ENCODE data around the gene KLK7.
"Not testable (repeated sequence)": the region's sequence is repeated elsewhere in the genome, so short reads cannot be mapped to it uniquely, and the experiment has no call there.

Gene KLK7

DNA sequence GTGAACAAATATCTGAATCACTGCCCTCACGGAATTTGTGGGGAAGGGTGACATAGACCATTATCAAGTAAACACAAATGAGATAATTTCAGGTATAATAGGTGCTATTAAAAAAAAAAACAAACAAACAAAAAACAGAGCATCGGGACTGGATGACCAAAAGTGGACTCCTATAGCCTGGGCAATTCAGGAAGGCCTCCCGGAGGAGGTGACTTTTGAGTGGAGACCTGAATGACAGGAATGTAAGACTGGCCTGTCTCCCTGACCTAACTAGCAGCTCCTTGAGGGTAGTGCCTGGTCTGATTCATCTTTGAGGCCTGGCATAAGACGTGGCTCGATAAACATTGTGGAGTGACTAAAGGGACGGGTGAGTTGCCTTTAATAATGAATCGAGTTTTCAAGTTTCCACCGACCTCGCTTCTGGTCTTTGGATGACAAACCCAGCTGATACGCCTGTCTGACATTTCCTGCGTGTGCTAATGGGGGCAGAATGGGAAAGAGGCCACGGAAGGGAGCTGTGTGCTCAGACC is 29.0 kb upstream of the KLK7 start:
- no peak for DNase-seq (ENCODE audit: low read depth, low spot score)

DNA sequence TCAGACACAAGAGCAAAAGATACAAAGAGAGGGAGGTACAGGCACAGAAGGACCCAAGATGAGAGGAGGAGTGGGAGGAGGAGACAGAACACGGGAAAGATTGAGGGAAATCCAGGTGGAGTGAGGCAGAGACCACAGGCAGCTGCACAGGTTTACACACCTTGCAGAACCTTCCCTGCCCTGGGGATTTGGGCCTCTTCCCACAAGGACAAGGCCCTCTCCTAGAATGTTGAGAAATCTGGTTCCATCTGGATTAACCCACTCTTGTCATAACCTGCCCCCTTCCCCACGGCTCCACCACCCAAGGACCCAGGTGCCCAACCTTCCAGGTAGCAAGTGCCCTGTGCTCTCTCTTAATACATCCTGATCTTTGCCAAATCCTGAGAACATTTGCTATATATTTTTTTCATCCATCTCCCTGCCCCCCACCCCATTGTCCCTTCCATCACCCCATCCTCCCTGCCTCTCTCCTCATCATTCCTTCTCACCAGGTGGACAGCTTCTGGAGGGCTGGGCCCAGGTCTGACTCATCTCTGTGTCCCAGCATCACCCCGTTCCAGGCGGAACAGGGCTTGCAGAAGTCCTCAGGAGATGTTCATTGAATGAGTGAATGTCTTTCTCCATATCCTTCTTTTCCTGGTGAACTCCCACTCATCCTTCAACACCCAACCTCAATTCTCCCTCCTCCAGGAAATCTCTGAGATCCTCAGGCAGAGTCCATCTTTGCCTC is 26.5 kb upstream of the KLK7 start:
- no peak for DNase-seq (ENCODE audit: low read depth, low spot score)

DNA sequence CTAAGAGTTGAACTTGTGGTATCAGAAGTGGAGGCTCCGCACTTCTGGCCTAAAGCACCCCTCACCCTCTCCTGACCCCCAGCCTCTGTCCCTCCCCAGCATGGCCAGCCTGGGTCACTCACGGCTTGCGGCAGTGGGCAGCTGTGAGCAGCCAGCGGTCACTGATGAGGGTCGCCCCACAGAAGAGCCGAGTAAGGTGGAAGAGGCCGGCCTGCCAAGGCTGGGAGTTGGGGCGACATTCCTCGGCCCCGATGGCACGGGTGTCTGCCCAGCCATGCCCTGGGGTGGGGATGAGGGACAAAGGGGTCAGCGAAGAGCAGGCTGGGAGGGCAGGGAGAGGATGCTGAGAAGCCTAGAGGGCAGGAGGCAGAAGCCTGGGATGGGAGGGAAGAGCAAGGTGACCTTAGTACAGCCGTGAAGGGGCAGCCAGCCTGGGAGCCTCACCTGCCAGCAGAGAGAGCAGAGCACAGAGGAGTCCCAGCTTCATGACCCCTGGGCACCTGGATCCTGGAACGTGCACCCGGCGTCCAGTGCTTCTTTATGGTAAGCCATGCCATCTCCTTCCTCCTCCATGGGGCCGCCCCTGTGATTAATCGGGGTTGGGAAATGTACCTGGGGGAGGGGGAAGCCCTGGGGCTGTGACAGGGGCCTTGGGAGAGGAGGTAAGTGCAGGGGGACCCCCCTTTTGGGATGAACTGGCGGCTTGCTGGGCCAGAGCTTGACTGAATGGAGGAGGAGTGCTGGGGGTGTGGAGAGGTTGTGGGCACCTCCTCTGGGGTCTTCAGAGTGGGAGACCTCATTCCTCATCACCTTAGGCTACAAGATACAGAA is 25.6 kb upstream of the KLK7 start:
- no peak for DNase-seq (ENCODE audit: low read depth, low spot score)

DNA sequence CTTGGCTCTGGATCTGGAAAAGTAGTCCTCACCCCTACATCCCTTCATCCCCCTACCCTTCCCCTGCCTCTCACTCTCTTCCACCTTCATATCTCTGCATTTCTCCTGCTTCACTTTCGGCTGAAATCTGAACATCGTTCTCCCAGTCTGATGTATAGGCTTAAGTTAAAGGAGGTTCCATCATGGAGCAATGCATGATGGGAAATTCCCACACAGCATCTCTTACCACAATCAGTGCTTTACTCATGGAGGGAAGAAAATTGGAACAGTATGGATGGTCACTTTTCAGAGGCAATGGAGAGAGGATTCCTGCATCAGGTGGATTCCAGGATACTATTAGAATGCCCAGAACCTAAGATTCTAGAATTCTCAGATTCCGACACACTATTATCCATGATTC is 23.8 kb upstream of the KLK7 start:
- DNase-seq (ENCODE audit: low read depth, low spot score): no peak

DNA sequence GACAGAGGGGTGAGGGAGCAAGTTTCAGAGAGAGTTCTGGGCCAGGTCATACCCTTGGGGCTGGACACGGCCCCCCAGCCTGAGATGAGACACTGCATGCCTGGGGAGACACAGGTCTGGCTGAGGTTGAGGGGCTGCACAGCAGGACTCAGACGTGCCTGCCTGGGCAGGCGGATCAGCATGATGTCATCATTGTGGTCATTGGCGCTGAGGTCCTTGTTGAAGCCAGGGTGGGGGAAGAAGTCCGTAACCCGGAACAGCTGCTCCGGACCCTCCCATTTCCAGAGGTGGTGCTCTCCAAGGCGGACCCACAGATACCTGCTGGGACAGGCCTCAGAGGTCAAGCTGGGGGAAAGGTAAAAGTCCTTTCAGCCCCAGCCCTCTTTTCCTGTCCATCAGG is 22.7 kb upstream of the KLK7 start:
- no peak for DNase-seq (ENCODE audit: low read depth, low spot score)

DNA sequence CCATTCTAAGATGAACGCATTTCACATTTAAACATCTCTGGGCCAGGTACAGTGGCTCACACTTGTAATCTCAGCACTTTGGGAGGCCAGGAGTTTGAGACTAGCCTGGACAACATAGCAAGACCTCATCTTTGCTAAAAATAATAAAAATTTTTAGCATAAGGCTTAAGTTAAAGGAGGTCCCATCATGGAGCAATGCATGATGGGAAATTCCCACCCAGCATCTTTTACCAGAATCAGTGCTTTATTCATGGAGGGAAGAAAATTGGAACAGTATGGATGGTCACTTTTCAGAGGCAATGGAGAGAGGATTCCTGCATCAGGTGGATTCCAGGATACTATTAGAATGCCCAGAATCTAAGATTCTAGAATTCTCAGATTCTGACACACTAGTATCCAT is 21.5 kb upstream of the KLK7 start:
- no peak for DNase-seq (ENCODE audit: low read depth, low spot score)

DNA sequence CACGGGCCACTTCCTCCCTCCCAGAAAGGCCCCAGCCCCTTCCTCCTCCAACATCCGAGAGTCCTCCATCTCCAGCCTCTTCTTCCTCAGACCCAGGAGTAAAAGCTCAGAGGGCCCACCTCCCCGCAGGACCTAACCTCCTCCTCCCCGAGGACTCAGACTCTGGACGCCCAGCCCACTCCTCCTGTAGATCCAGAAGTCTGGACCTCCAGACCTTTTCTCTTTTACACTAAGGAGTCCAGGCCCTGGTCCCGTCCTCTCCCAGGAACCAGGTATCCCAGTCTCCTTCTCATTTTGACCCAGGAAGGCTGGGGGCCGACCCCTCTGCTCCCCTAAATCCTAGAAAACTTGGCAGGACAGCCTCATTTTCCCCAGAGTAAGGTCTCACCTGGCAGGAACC is 19.6 kb upstream of the KLK7 start:
- no peak for DNase-seq (ENCODE audit: low read depth, low spot score)

DNA sequence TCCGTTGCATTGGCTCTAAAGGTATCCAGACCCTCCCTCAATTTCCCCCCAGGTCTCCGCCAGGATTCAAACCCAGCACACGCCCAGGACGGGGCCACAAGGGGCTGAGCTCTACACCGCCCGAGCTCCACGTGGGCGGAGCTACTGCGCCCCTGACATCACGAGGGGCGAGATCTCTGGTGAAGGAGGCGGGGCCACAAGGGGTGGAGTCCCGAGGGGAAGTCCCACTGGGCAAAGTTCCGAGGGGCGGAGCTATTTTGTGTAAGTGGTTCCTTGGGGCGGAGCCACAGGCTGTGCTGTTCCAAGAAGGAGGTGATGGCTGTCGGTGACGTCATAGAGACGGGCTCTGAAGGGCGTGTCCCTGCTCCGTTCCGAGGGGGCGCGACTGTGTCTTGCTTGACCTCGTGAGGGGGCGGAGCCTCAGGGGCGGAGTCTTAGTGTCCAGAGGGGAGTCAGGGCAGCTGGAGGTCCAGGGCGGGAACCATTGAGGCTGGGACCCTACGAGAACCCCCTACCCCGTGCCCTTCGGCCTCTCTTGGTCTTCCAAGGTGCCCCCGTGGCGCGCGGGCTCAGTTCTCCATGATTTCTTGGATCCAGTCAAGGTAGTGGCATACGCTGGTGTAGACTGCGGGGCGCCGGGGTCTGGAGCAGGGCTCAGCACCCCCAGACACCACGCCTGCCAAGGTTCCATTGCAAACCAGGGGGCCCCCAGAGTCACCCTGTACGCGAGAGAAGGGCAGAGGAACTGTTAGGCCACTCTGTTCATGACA is 19.0 kb upstream of the KLK7 start:
- DNase-seq (ENCODE audit: low read depth, low spot score): no peak

DNA sequence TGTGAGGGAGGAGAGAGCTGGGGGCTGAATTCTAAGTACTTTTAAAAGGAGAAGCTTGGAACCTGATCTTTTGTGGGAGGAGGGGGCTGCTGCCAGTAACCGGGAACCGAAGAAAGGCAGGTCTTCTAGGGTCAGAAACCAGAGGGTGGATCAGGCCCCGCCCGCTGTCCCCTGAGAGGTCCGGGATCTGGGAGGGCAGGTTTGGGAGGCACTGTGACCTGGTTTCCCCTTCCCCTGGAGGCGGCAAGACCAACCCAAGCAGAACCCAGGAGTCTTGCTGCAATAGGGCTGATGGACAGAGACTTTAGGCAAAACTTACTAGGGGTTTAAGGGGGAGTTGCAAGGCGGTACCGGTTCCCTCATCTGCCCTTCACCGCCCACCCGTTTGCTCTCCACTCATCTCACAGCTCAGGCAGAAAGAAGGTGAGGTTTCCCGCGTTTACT is 18.4 kb upstream of the KLK7 start:
- no peak for DNase-seq (ENCODE audit: low read depth, low spot score)

DNA sequence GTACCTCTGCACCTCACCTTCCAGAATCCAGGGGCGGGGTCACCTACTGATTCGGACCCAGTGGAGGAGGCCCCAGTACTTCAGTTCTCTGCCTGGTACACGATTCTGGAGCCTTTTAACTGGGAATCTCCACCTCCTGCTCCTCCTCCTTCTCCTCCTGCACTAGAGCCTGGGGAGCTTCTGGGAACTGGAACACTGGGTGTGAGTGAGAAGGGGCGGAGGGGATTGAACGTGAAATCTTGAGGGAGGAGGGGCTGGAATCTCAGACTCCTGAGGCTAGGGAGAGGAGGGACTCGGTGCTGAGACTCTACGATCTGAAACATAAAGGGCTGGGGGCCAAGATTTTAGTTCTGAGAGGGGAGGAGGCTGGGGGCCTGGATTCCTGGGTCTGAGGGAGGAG is 17.8 kb upstream of the KLK7 start, which contains the start of gene KLK8:
Gene KLK8 (minus strand): TSS at position 90 of the 400 bp plus-strand sequence. CDS start 437 bp downstream, outside the sequence.
- no peak for DNase-seq (ENCODE audit: low read depth, low spot score)

DNA sequence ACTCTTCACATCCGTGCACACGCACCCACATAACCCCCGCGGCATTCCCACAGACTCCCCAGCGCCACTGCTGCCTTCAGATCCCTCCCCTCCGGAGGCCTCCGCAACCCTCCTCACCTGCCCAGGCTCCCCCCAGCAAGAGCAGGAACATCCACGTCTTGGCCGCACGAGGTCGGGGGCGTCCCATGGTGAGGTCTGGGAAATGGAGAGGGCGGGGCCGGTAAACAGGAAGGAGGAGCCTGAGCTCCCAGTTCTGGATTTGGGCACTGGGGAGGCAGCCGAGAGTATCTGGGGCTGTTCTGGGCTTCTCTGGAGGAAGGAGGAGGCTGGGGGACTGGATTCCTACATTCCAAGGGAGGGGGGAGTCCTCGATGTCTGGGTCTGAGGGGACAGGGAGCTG is 17.3 kb upstream of the KLK7 start:
- DNase-seq (ENCODE audit: low read depth, low spot score): no peak

DNA sequence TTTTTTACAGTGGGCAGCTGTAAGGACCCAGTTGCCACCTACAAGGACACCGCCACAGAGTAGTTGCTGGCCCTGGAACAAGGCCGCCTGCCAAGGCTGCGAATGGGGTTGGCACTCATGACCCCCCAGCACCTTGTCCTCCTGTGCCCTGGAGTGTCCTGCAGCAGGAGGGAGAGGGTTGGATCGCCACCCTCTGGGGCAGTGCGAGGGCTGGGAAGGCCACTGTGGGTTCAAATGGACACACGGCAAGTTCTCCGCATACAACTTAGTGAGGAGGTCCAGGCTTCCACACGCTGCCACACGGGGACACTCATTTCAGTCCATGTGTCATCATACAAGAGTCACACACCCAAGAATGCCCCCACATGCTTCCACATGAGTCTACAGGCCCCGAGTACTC is 16.7 kb upstream of the KLK7 start:
- DNase-seq (ENCODE audit: low read depth, low spot score): no peak

DNA sequence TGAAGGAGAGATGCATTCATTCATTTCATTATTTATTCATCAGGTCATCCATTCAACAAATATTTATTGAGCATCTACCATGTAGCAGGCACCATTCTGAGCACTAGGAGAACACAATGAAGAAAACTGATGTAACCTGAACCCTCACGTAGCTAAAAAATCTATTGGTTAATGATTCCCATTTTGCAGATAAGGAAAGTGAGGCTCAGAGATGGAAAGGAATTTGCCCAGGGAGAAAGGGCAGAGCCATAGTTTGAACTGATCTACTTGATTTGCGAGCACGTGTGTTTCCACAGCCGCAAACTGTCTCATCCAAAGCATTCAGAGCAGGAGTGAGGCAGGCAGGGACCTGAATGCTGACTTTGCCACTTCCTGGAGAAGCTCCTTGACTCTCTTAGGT is 15.0 kb upstream of the KLK7 start:
- no peak for DNase-seq (ENCODE audit: low read depth, low spot score)

DNA sequence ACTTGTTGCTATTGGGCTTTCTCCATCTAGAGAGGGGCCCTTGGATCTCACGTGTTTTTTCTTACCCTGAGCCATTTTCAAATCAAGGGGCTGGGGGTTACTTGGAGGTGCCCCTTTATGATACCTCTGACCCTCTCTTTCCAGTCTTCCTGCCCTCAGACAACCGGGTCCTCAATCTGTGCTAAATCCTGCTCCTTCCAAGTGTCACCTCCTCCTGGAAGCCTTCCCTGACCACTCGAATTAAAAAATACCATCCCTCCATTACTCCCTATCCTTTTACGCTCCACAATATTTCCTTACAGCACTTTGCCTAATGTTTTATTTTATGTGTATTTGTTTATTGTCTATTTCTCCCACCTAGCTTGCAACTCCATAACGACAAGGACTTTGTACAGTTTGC is 14.3 kb upstream of the KLK7 start:
- DNase-seq (ENCODE audit: low read depth, low spot score): no peak

DNA sequence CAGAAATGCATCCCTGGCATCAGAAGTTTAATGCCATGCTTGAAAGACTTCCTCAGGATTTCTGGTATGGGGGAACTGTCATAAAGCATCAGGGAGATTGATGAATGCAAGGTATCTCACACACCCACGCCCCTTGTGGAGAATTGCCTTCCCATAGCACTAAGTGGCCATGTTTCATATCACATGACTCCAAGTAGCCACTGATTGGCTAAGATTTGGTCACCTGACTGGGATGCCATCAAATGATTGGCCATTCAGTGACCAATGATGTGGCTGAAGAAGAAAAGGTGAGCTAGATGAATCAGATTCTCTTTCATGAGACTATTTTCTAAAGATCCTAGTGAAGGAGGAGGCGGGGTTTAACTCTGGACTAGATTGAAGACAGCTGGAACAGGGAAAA is 10.4 kb upstream of the KLK7 start:
- no peak for DNase-seq (ENCODE audit: low read depth, low spot score)

DNA sequence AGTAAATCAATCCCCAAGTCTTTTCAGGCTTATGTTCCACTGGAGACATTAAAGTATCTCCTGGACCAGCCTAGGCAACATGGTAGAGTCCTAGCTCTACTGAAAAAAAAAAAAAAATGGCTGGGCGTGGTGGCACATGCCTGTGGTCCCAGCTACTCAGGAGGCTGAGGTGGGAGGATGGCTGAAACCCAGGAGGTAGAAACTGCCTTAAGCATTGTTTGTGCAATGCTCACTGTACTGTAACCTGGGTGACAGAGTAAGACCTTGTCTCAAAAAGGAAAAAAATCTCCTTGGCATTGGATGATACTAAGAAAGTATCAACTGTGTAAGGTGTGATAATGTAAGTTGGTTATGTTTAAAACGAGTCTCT is 8.9 kb upstream of the KLK7 start:
- DNase-seq (ENCODE audit: low read depth, low spot score): no peak

DNA sequence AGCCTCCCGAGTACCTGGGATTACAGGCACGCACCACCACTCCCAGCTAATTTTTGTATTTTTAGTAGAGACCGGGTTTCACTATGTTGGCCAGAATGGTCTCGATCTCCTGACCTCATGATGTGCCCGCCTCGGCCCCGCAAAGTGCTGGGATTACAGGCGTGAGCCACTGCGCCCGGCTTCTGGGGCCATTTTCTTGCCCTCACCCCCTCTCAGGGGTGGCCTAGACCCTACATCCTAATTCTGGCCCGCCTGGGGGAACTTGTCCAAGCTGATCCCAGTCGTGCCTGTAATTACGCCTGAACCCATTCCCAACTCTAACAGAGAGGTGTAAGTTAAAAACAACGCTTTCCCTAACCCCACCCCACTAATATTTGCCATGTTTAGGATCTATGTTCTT is 699 bp upstream of the KLK7 start:
- DNase-seq (ENCODE audit: low read depth, low spot score): not testable (repeated sequence)

DNA sequence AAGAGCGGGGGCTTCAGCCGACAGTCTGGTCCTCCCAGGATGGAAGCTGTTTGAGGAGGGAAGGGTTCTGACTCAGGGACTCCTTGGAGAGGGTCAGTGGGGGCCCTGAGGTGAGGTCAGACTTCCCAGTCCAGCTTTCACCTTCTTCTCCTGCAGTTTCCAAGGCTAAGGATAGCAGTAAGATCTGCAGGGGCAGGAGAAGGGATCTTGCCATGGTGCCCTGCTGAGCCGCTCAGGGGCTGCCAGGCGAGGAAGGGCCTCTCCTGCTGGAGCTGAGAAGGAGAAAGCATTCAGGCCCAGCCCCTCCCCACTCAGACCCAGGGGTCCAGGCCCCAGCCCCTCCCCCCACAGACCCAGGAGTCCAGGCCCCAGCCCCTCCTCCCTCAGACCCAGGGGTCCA is 1.5 kb downstream of the KLK7 start:
- no peak for DNase-seq (ENCODE audit: low read depth, low spot score)

DNA sequence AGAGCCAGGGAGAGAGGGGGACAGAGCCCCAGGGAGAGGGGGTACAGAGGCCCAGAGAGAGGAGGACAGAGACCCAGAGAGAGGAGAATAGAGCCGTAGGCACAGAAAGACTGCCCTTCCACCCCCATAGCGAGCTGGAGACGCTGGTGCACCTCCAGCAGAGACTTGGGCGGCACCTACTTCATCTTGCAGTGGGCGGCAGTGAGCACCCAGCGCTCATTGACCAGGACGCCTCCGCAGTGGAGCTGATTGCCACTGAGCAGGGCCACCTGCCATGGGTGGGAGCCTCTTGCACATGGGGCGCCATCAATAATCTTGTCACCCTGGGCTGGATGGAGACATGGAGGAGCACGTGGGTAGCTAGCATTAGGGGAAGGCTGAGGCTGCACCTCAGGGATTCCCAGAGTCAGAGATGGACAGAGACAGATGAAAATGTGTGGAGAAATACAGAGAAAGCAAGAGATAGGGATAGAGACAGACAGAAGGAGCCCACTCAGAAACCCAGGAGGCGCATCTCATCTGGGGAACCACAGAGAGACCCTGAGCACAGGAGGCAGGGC is 2.0 kb downstream of the KLK7 start:
- DNase-seq (ENCODE audit: low read depth, low spot score): no peak

DNA sequence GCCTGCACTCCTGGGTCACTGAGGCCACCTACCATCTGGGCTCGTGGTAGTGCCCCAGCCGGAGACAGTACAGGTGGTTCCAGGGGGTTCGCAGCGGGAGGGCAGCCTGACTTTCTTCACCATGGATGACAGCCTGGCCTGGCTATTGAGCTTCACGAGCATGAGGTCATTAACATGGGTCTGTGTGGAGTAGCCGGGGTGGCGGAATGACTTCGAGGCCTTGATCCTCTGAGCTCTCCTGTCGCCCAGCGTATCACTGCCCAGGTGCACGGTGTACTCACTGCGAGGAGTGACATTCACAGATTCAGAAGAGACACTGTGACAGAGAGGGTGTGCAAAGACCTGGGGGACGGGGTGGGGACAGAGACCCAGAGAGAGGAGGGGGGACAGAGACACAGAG is 3.5 kb downstream of the KLK7 start:
- DNase-seq (ENCODE audit: low read depth, low spot score): no peak

DNA sequence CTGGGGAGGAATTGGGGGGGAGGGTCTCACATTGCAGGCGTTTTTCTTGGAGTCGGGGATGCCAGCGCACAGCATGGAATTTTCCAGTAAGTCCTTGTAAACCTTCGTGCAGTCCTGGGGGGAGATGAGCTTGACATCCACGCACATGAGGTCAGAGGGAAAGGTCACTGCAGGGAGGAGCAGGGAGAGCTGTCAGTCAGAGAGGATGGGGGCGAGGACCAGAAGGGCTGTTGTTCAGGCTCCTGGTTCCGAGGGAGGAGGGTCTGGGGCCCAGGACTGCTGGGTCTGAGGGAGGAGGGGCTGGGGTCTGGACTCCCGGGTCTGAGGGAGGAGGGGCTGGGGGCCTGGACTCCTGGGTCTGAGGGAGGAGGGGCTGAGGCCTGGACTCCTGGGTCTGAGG is 4.0 kb downstream of the KLK7 start:
- no peak for DNase-seq (ENCODE audit: low read depth, low spot score)
